MCF 10A (cell line): ENCODE measurements around the gene BTF3L4. TPM values are rescaled to one million over a fixed set of nuclear protein-coding genes. Genes with fewer than 3 reads are reported as not detected.
A peak's percentile ranks its signal among the peaks of the same experiment; 100 is the strongest.

Experiments used
- BruUV-seq: library from RNA; stranded (reverse); fragments of 400-500 nt; replicated peaks from 2 replicates; lab custom pipeline; 2021; lab: Mats Ljungman, UMichigan
- CTCF ChIA-PET: fragments of 300-600 bp; sonication (Branson Sonifier 250); formaldehyde crosslinking; extraction: SDS; loops from one replicate; lab custom pipeline; 2021; ENCODE audit warnings: antibody characterized with exemption, inconsistent platforms; lab: Yijun Ruan, JAX
- POLR2A ChIA-PET: fragments of 300-600, 350-650 bp; sonication (Branson Sonifier 250); formaldehyde crosslinking; extraction: SDS; loops from one replicate; lab custom pipeline; 2020; ENCODE audit warnings: antibody characterized with exemption, inconsistent platforms; lab: Yijun Ruan, JAX
- DNase-seq: peaks from one replicate; pipeline ENCODE4 v3.0.0-alpha.2; 2018; ENCODE audit not compliant: unreplicated experiment
- H3K27ac Mint-ChIP-seq: one replicate; pipeline ENCODE4 v1.8.0; 2022; ENCODE audit warnings: mild to moderate bottlenecking, low read depth, mixed read lengths; ENCODE audit not compliant: unreplicated experiment
- H3K27me3 Mint-ChIP-seq: one replicate; pipeline ENCODE4 v1.8.0; 2022; ENCODE audit warnings: mixed read lengths; ENCODE audit not compliant: insufficient read depth, unreplicated experiment
- H3K36me3 Mint-ChIP-seq: one replicate; pipeline ENCODE4 v1.8.0; 2022; ENCODE audit warnings: mild to moderate bottlenecking, moderate library complexity, mixed read lengths; ENCODE audit not compliant: insufficient read depth, unreplicated experiment
- H3K4me1 Mint-ChIP-seq: one replicate; pipeline ENCODE4 v1.8.0; 2022; ENCODE audit warnings: mixed read lengths; ENCODE audit not compliant: insufficient read depth, unreplicated experiment
- H3K4me3 Mint-ChIP-seq: one replicate; pipeline ENCODE4 v1.8.0; 2022; ENCODE audit warnings: mild to moderate bottlenecking, moderate library complexity, mixed read lengths; ENCODE audit not compliant: unreplicated experiment
- H3K9me3 Mint-ChIP-seq: one replicate; pipeline ENCODE4 v1.8.0; 2022; ENCODE audit warnings: mixed read lengths; ENCODE audit not compliant: unreplicated experiment
- CTCF ChIP-seq: fragments of 200-600 bp; IDR thresholded peaks from one replicate; pipeline ENCODE4 v1.8.0; 2022; ENCODE audit warnings: antibody characterized with exemption, mild to moderate bottlenecking; ENCODE audit not compliant: unreplicated experiment
- intact Hi-C: fragments of 100-400 bp; cut with micrococcal nuclease; formaldehyde crosslinking; loops from 2 replicates; pipeline ENCODE4 v1.14.1; 2022
- total RNA-seq: library from RNA; stranded (reverse); gene quantifications from 2 replicates; pipeline ENCODE4 v1.2.3, GENCODE V29; 2022

BTF3L4 gene
- total RNA-seq, 1 experiment from 2014 or later, result 76.0 TPM

GRCh38 chr1:52054496-52055065, 1.5 kb upstream of the BTF3L4 start:
- no peaks in the 10 kb centered on the region for H3K9me3 Mint-ChIP-seq
- TF ChIP-seq CTCF, result no peak
- ChIA-PET POLR2A (interaction anchor here (0.6 to 5.2 kb wide), 19 partner anchors 7 to 1094 kb away, joined by 3 to 73 read pairs (median 7); partner anchors contain the start of genes CC2D1B, FAF1, KTI12 and ORC1), CTCF (interaction anchor here (0.7 kb wide), 1 partner anchor 21 kb away, joined by 3 read pairs; no protein-coding TSS in a partner anchor)
- peak overlapping the region; percentile 97 for H3K4me3 Mint-ChIP-seq
- BruUV-seq, result TSS peak; percentile 32
- H3K4me1 Mint-ChIP-seq, result peaks cover 29% of the 10 kb centered on the region
- H3K27ac Mint-ChIP-seq, result peak overlapping the region; percentile 99
- H3K36me3 Mint-ChIP-seq, result peaks cover 16% of the 10 kb centered on the region
- H3K27me3 Mint-ChIP-seq, result no peaks in the 10 kb centered on the region
- intact Hi-C loops, result loop anchor here (5.0 kb wide), 1 partner anchor 313 kb away; the partner anchor contains the start of gene CC2D1B
- no peak for DNase-seq

GRCh38 chr1:52055066-52055865, 829 bp upstream of the BTF3L4 start, which contains the start of gene TXNDC12:
TSS of gene TXNDC12 (minus strand) at chr1:52055191. CDS start at chr1:52055096, 95 bp downstream.
- peak; percentile 95 for DNase-seq
- intact Hi-C loops, result loop anchor here (5.0 kb wide), 1 partner anchor 312 kb away; the partner anchor contains the start of gene CC2D1B
- CTCF ChIA-PET, result interaction anchor here (0.7 kb wide), 1 partner anchor 27 kb away, joined by 3 read pairs; no protein-coding TSS in a partner anchor

GRCh38 chr1:52055866-52056162, 281 bp upstream of the BTF3L4 start:
- Mint-ChIP-seq H3K36me3 (peaks cover 17% of the 10 kb centered on the region), H3K4me3 (peak overlapping the region; percentile 97), H3K9me3 (no peaks in the 10 kb centered on the region), H3K4me1 (peaks cover 29% of the 10 kb centered on the region), H3K27ac (peak overlapping the region; percentile 99), H3K27me3 (no peaks in the 10 kb centered on the region)
- intact Hi-C loops, result loop anchor here (5.0 kb wide), 1 partner anchor 311 kb away; the partner anchor contains the start of gene CC2D1B
- no TSS peak for BruUV-seq
- CTCF ChIA-PET, result interaction anchor here (0.7 kb wide), 1 partner anchor 27 kb away, joined by 3 read pairs; no protein-coding TSS in a partner anchor
- POLR2A ChIA-PET, result interaction anchor here (0.5 to 5.2 kb wide), 21 partner anchors 8 to 644 kb away, joined by 3 to 73 read pairs (median 5); partner anchors contain the start of genes CC2D1B, KTI12, ORC1 and PRPF38A
- no peak for DNase-seq
- no peak for TF ChIP-seq CTCF

More at GRCh38 chr1:52055066-52055865, 829 bp upstream of the BTF3L4 start, which contains the start of gene TXNDC12:
- POLR2A ChIA-PET, result interaction anchor here (0.5 to 5.2 kb wide), 25 partner anchors 8 to 1095 kb away, joined by 3 to 73 read pairs (median 5); partner anchors contain the start of genes CC2D1B, FAF1, KTI12 and ORC1
- Mint-ChIP-seq H3K4me1 (peaks cover 29% of the 10 kb centered on the region), H3K9me3 (no peaks in the 10 kb centered on the region), H3K36me3 (peaks cover 16% of the 10 kb centered on the region), H3K4me3 (peak within 1 kb of the TSS; percentile 97), H3K27me3 (no peaks in the 10 kb centered on the region), H3K27ac (peak within 1 kb of the TSS; percentile 99)
- BruUV-seq, result no TSS peak
- no peak for TF ChIP-seq CTCF
